Measurements from ENCODE around the gene RAB37.

- no peak for TF ChIP-seq CTCF (conservative IDR thresholded peaks at IDR 0.05; ENCODE audit: low read length)
- TF ChIP-seq EZH2phosphoT487 (IDR thresholded peaks at IDR 0.05; ENCODE audit: borderline replicate concordance): no peak
These were observed 2.8 kb upstream of the RAB37 start for GRCh38 chr17:74734256-74734655.

Data from Loucy (cell line).